ENCODE measurements around the gene EYS. TPM values are rescaled to one million over a fixed set of nuclear protein-coding genes. Genes with fewer than 3 reads are reported as not detected.

The EYS gene
- total and polyA plus RNA-seq, 8 donors, result 0.55 to 0.58 TPM; not detected in 6

- Histone ChIP-seq H3K27me3 (no peaks in the 10 kb centered on the region), H3K9me3 (no peaks in the 10 kb centered on the region), H3K4me1 (no peaks in the 10 kb centered on the region), H3K27ac (no peak overlapping the region), H3K36me3 (no peaks in the 10 kb centered on the region), H3K4me3 (no peak overlapping the region)
- no peak for DNase-seq
- intact Hi-C loops (cut with DNase I; ENCODE audit: low total_unique reads), result no loop called here
- 22 to 55% (median 30%) methylated on average over 1 of the region's 1 CpG for WGBS, 5 donors
- TF ChIP-seq CTCF (IDR thresholded peaks at IDR 0.05), result no peak
- TF ChIP-seq EP300 (IDR thresholded peaks at IDR 0.05), result no peak
- no peak for TF ChIP-seq POLR2AphosphoS5 (IDR thresholded peaks at IDR 0.05)
- no peak for TF ChIP-seq POLR2A (IDR thresholded peaks at IDR 0.05)
These were observed 1656.4 kb downstream of the EYS start for GRCh38 chr6:64050590-64050989.

GRCh38 chr6:64049736-64050135, 1657.3 kb downstream of the EYS start:
- Histone ChIP-seq H3K36me3 (no peaks in the 10 kb centered on the region), H3K27me3 (no peaks in the 10 kb centered on the region), H3K4me3 (no peak overlapping the region), H3K27ac (no peak overlapping the region), H3K4me1 (no peaks in the 10 kb centered on the region), H3K9me3 (no peaks in the 10 kb centered on the region)
- intact Hi-C loops (cut with DNase I; ENCODE audit: low total_unique reads), result no loop called here
- no peak for TF ChIP-seq EP300 (IDR thresholded peaks at IDR 0.05)
- no peak for TF ChIP-seq POLR2AphosphoS5 (IDR thresholded peaks at IDR 0.05)
- TF ChIP-seq POLR2A (IDR thresholded peaks at IDR 0.05), result no peak
- TF ChIP-seq CTCF (IDR thresholded peaks at IDR 0.05), result no peak
- no peak for DNase-seq
- 48 to 72% (median 62%) methylated on average over 2 of the region's 2 CpGs for WGBS, 5 donors

GRCh38 chr6:64046746-64047208, 1660.2 kb downstream of the EYS start:
- intact Hi-C loops (cut with DNase I; ENCODE audit: low total_unique reads), result no loop called here
- no peak for DNase-seq
- Histone ChIP-seq H3K36me3 (no peaks in the 10 kb centered on the region), H3K4me1 (no peaks in the 10 kb centered on the region), H3K27me3 (no peaks in the 10 kb centered on the region), H3K4me3 (no peak overlapping the region), H3K9me3 (no peaks in the 10 kb centered on the region), H3K27ac (no peak overlapping the region)
- 36 to 54% (median 47%) methylated on average over 1 of the region's 1 CpG for WGBS, 5 donors
- TF ChIP-seq POLR2AphosphoS5 (IDR thresholded peaks at IDR 0.05) (no peak), POLR2A (IDR thresholded peaks at IDR 0.05) (no peak), CTCF (IDR thresholded peaks at IDR 0.05) (no peak)

GRCh38 chr6:64041373-64041772, 1665.7 kb downstream of the EYS start:
- H3K36me3 ChIP-seq, result no peaks in the 10 kb centered on the region
- intact Hi-C loops (cut with DNase I; ENCODE audit: low total_unique reads), result no loop called here
- H3K27me3 ChIP-seq, result no peaks in the 10 kb centered on the region
- 59 to 74% (median 72%) methylated on average over 2 of the region's 2 CpGs for WGBS, 5 donors
- no peak overlapping the region for H3K4me3 ChIP-seq
- H3K27ac ChIP-seq, result no peak overlapping the region
- H3K9me3 ChIP-seq, result no peaks in the 10 kb centered on the region
- no peaks in the 10 kb centered on the region for H3K4me1 ChIP-seq
- TF ChIP-seq EP300 (IDR thresholded peaks at IDR 0.05) (no peak), CTCF (IDR thresholded peaks at IDR 0.05) (no peak), POLR2A (IDR thresholded peaks at IDR 0.05) (no peak), POLR2AphosphoS5 (IDR thresholded peaks at IDR 0.05) (no peak)
- no peak for DNase-seq

All from stomach (tissue), 9 donors.